Fibroblast of mammary gland (primary cell): ENCODE data around the gene CENPC.
"Not testable (repeated sequence)": the region's sequence is repeated elsewhere in the genome, so short reads cannot be mapped to it uniquely, and the experiment has no call there.

ENCODE experiments used
- DNase-seq: peaks from one replicate; pipeline ENCODE4 v3.0.0-alpha.2; 2010; ENCODE audit warnings: low read depth
- H3K4me3 ChIP-seq: 2 replicates; pipeline ENCODE4 v1.5.1; 2011; ENCODE audit warnings: low read depth, mild to moderate bottlenecking, low read length, moderate library complexity; ENCODE audit not compliant: control insufficient read depth
- TF ChIP-seq, protein P1 (sequence below): conservative IDR thresholded peaks from 2 replicates; pipeline ENCODE4 v1.5.1; 2011; ENCODE audit warnings: low read depth, low read length, inconsistent platforms; ENCODE audit not compliant: control insufficient read depth, insufficient read depth

The CENPC gene

DNA sequence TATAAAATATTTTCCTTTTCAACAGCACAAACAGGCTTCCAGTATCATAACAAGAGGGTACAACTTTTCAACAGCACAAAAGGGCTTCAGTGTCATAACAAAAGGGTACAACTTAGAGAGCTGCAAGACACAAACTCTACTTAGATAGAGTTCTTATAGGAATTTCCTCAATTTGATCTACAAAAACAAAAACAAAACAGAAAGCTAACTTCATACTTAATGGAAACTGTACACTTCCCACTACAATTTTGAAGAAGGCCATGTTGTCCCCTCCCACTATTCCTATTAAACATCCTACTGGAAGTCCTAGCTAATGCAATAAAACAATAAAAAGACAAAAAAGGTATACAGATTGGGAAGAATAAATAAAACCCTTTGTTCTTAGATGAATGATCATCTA lies 96.7 kb downstream of the CENPC start:
- DNase-seq = no peak
- TF ChIP-seq, protein P1, sequence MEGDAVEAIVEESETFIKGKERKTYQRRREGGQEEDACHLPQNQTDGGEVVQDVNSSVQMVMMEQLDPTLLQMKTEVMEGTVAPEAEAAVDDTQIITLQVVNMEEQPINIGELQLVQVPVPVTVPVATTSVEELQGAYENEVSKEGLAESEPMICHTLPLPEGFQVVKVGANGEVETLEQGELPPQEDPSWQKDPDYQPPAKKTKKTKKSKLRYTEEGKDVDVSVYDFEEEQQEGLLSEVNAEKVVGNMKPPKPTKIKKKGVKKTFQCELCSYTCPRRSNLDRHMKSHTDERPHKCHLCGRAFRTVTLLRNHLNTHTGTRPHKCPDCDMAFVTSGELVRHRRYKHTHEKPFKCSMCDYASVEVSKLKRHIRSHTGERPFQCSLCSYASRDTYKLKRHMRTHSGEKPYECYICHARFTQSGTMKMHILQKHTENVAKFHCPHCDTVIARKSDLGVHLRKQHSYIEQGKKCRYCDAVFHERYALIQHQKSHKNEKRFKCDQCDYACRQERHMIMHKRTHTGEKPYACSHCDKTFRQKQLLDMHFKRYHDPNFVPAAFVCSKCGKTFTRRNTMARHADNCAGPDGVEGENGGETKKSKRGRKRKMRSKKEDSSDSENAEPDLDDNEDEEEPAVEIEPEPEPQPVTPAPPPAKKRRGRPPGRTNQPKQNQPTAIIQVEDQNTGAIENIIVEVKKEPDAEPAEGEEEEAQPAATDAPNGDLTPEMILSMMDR = no peak
- H3K4me3 ChIP-seq = no peak overlapping the region

DNA sequence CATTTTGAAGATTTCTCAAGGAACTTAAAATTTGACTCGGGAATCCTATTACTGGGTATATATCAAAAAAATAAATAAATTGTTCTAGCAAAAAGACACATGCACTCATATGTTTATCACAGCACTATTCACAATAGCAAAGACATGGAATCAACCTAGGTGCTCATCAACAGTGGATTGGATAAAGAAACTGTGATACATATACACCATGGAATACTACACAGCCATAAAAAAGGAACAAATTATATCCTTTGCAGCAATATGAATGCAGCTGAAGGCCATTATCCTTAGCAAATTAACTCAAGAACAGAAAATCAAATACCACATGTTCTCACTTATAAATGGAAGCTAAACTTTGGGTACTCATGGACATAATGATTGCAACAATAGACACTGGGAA lies 97.4 kb downstream of the CENPC start:
- no peak overlapping the region for H3K4me3 ChIP-seq
- no peak for DNase-seq
- TF ChIP-seq, protein P1 = no peak

DNA sequence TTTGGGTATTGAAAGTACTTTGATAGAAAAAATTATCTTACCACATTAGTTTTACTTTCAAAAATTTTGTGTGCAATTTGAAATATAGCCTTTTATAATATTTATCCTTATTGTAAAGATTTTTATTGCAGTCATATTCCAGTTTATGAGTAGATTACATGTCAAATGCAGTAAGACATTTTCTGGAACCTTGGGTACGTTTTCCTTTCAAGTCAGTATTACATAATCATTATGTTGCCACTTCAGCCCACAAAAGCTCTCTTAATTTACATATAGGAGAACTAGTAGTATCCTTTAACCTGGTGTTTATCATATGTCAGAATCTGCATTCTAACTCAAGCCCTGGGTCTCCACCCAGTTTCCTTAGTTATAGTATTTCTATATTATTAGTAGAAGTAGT lies 98.5 kb downstream of the CENPC start:
- no peak for DNase-seq
- TF ChIP-seq, protein P1 = no peak
- H3K4me3 ChIP-seq = no peak overlapping the region

DNA sequence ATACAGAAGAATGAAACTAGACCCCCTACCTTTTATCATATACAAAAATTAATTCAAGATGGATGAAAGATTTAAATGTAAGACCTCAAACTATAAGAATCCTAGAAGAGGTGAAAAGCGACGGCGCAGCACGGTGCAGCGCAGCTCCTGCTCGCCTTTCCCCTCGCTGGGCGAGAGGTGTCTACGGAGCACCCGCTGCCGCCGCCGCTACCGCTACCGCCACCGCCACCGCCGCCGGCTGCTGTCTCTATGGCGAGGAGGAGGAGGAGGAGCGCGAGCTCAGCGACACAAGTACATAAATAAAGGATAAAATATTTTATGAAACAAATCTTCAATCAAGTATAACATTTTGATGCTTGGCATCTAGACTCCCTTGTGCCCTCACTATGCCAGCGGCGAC lies 99.4 kb downstream of the CENPC start:
- DNase-seq, H3K4me3 ChIP-seq: not testable (repeated sequence)

DNA sequence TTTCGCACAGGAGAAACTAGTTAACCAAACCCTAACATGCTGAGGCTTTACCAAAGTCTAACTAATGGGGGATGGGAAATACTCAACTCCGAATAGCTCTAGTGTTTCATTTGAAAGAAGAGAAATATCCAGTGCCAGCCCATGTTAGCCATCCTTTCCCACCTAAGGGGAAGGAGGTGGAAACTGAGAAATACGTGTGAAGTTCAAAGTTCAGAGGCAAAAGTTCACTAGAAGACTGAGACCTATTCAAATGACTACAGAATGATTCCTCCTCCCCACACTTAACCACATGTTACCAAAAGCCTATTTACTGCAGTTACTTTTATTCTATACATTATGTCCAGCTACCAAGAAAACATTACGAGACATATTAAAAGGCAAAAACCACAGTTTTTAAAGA lies 106.3 kb downstream of the CENPC start:
- no peak for DNase-seq
- no peak overlapping the region for H3K4me3 ChIP-seq
- TF ChIP-seq, protein P1 = no peak

DNA sequence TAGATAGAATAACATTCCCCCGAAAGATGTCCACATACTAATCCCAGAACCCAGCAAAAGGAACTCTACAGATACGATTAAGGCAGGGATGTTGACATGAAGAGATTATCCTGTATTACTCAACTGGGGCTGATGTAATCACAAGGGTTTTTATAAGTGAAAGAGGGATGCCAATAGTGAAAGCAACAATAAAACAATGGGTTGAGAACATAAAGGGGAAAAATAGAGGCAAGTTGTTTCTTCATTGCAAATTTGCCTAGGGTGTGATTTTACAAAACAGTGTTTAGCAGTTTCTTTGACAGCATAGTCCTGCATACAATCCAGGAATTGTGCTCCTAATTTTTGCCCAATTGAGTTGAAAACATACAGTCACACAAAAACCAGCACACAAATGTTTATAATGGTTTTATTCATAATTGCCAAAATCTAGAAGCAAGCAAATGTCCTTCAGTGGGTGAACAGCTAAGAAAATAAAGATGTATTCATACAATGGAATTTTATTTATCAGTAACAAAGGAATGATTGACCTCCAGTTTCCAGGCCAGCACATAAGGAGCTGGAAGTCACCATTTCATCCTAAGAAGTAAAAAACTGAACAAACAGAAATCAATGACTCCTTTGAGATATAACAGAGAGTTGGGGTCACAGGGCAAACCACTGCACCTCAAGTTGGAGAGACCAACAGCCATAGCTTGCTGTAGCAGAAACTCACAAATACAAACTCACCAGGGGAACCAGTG lies 107.2 kb downstream of the CENPC start:
- peak; percentile 68 for DNase-seq
- TF ChIP-seq, protein P1 = no peak
- H3K4me3 ChIP-seq = no peak overlapping the region

DNA sequence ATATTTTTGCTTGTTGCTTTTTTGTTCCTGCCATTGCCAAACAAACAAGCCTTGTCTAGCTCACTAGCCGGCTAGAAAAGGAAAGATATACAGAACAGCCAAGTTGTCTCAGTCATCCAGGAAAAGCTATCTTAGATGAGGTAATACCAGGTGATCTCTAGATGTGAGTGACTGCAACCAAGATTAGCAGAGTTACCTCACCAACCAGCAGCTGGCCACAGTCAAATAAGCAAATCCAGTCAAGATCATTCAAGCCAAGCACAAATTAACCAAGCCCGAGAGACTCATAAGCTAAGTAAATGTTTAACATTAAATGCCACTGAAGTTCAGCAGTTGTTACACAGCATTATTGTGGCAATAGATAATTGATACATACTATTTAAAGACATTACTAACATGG lies 108.6 kb downstream of the CENPC start:
- no peak overlapping the region for H3K4me3 ChIP-seq
- TF ChIP-seq, protein P1 = no peak
- DNase-seq = no peak
